NB4 (cell line): Measurements from ENCODE around the gene APOB.

Experiments used
- DNase-seq: peaks from one replicate; pipeline ENCODE4 v3.0.0; 2010; ENCODE audit warnings: low read depth
- H3K4me3 ChIP-seq: one replicate; pipeline ENCODE4 v1.5.1; 2011; ENCODE audit warnings: mild to moderate bottlenecking, low read depth, low read length, moderate library complexity
- CTCF ChIP-seq: IDR thresholded peaks from one replicate; pipeline ENCODE4 v1.5.1; 2012; ENCODE audit warnings: low read depth, low read length
- MAX ChIP-seq: IDR thresholded peaks from 2 replicates; pipeline ENCODE4 v1.6.1; 2011; ENCODE audit warnings: low read depth, low read length
- MYC ChIP-seq: IDR thresholded peaks from 2 replicates; pipeline ENCODE4 v1.6.1; 2011; ENCODE audit warnings: low read depth, low read length
- POLR2A ChIP-seq: IDR thresholded peaks from 2 replicates; pipeline ENCODE4 v1.6.1; 2011; ENCODE audit warnings: mild to moderate bottlenecking; ENCODE audit not compliant: insufficient read length; ENCODE audit errors: extremely low read depth

The APOB gene

GRCh38 chr2:20953146-20953824 is 90.6 kb downstream of the APOB start:
- DNase-seq: no peak
- TF ChIP-seq CTCF: no peak
- no peak for TF ChIP-seq POLR2A
- TF ChIP-seq MYC: no peak
- no peak for TF ChIP-seq MAX
- no peak overlapping the region for H3K4me3 ChIP-seq
